SU-DHL-6 (cell line): ENCODE data around the gene TARDBP.

Source experiments
- CTCF ChIP-seq: fragments of 200-600 bp; sonication (generic); IDR thresholded peaks from one replicate; pipeline ENCODE4 v1.5.1; 2017; ENCODE audit warnings: antibody characterized with exemption, mild to moderate bottlenecking, low read length, moderate library complexity; ENCODE audit not compliant: insufficient read depth, poor library complexity, severe bottlenecking
- EZH2phosphoT487 ChIP-seq: fragments of 200-600 bp; sonication (generic), shearing (Covaris generic); conservative IDR thresholded peaks from 2 replicates; pipeline ENCODE4 v1.6.1; 2018; ENCODE audit warnings: mild to moderate bottlenecking, antibody characterized with exemption, low read length, moderate library complexity, mixed read lengths

GRCh38 chr1:10968411-10968826 is 44.0 kb upstream of the TARDBP start:
- TF ChIP-seq CTCF (no peak), EZH2phosphoT487 (no peak)
